ENCODE results near the gene ATP13A3.

ATP13A3 gene

DNA sequence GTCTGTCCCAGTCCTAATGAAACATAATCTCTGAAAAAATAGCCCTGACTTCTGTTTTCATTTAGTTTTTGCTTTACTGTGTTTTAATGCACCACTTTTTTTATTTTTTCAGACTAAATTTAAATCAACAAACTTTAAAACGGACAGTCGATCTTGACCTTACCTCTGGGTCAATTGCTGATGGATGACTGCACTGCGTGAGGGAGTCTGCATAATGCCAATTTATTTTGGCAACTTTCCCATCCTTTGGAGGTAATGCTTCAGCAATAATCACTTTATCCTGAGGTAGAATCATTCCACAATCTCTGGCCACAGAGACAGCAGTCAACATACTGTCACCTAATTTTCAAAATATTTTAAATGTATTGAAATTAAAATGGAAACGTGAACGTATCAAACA is 55.2 kb downstream of the ATP13A3 start:
- no peak for DNase-seq

GRCh38 chr3:194425399-194425798 is 61.4 kb downstream of the ATP13A3 start:
- no peak for DNase-seq

DNA sequence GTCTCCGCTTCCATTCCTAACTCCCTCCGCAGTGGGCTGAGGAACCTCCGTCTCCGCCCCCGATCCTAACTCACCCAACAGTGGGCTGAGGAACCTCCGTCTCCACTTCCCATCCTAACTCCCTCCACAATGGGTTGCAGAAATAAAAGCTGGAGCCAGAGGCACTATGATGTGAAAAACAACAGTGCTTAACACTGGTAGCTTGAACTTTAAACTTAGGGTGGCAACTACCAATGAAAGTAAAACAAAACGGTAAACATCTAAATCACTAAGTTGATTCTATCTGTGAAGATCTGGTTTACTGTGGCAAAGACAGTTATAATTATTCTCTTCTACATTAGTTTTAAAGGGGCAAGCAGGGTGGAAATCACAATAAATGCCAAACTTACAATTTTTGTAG is 61.8 kb downstream of the ATP13A3 start:
- DNase-seq = no peak

DNA sequence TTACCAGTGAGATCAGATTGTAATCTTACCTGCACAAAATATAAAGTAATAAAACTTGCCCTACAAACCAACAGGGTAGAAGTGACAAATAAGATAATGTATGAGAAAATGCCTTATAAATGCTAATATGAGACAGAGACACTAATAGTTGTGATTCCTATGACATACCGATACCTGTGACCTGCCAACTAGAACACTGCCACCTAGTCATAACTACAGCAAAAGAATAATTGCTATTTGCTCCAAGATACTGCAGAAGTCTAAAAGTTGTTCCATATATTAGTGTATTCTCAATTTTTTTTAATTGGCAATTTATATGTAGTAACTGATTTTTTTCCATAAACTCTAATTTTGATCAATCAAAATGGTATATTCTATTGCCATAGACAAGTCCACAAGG is 62.4 kb downstream of the ATP13A3 start:
- no peak for DNase-seq

DNA sequence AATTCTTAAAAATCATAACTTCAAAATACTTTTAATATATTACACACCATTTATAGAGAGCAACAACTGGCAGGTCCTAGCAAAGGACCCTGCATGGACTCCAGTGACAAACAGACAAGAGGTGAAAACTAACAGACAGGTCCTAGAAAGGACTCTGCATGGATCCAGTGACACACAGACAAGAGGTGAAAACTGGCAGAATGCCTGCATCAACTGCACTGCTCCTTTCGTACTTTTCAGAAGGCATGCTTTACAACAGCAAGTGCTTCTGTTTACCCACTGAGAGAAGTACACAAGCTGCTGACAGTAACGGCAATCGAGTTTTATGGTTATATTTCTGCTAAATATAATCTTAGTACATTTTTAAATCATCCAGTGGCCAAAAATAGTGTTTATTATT is 63.5 kb downstream of the ATP13A3 start:
- no peak for DNase-seq

GRCh38 chr3:194422188-194422587 is 64.6 kb downstream of the ATP13A3 start:
- no peak for DNase-seq

DNA sequence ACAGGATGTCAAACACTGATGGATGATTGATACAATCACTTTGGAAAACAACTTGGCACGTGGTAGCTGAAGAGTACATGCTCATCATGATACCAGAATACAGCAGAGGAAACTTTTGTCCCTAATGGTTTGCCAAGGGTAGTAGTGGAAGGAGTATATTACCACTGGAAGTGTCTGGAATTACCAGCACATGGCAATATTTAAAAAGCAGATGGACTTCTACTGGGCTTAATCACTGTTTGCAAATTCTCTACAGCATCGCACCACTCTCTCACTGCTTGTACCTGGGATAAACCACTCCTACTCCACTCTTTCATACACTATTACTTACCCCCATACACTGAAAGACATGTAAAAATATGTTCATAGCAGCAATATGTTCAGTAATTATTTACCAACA is 68.1 kb downstream of the ATP13A3 start:
- DNase-seq = no peak

GRCh38 chr3:194407423-194407822 is 79.4 kb downstream of the ATP13A3 start:
- DNase-seq = no peak

DNA sequence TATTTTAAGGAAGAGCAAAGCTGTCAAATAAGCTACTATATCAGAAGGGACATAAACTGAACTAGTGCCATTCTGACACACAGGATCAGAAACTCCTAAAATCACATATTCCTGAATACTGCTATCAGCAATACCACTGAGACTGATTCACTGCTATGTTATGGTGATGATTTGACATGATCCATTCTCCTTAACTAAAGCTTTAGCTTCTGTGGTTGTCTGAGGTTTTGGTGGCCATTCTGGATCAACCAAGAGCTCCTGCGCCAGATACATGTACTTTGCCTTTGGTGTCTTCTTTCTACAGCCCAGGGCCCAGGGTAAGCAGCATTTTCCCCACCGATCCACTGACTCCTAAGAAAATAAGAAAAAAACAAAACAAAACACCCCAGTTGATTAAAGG is 81.0 kb downstream of the ATP13A3 start:
- no peak for DNase-seq

GRCh38 chr3:194404365-194405140 is 82.2 kb downstream of the ATP13A3 start:
- DNase-seq = peak in 1 of 2 donors; percentile 47

GRCh38 chr3:194401868-194402329 is 84.9 kb downstream of the ATP13A3 start:
- DNase-seq = no peak

- no peak for DNase-seq
Observed at GRCh38 chr3:194401346-194401745, 85.5 kb downstream of the ATP13A3 start.

DNA sequence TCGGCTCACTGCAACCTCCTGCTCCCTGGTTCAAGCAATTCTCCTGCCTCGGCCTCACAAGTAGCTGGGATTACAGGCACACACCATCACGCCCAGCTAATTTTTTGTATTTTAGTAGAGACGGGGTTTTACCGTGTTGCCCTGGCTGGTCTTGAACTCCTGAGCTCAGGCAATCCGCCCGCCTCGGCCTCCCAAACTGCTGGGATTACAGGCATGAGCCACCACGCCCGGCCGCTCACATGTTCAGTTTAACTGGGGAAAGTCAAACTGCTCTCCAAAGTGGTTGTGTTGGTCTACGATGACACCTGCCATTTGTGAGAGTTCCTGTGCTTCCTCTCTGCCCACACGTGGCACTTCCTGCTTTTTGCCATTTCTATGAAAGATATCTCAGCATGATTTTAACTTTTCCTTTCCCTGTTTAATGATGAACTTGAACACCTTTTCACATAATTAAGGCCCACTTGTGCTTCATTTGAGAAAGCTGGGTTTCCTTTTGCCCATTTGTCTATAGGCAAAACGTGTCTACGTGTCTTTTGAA is 86.9 kb downstream of the ATP13A3 start:
- no peak for DNase-seq

- no peak for DNase-seq
Observed at GRCh38 chr3:194399166-194399565, 87.6 kb downstream of the ATP13A3 start, which contains the start of gene GP5. Gene GP5, minus strand, starts transcription at chr3:194399266. Its CDS starts 984 bp downstream, at chr3:194398282.

DNA sequence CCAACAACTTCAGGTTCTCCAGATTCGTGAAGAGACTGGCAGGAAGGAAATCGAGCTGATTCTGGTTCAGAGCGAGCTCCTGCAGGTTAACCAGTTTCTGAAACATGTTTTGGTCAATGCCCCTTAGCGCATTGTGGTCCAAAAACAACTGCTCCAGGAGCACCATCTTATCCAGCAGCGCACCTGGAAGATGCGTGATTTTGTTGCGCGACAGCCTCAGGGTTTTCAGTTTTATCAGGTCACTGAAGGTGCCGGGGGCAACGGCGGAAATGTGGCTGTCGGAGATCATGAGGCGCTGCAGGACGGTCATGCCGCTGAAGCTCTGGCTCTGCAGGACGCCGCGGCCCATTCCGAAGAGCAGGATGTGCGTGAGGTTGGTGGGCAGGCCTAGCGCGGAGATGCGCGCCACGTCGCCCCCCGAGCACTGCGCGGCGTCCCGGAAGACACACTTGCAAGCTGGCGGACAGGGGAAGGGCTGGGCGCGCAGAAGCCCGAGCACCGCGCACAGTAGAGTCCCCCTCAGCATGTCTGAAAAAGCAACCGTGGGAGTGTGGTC is 89.0 kb downstream of the ATP13A3 start:
- DNase-seq = no peak

DNA sequence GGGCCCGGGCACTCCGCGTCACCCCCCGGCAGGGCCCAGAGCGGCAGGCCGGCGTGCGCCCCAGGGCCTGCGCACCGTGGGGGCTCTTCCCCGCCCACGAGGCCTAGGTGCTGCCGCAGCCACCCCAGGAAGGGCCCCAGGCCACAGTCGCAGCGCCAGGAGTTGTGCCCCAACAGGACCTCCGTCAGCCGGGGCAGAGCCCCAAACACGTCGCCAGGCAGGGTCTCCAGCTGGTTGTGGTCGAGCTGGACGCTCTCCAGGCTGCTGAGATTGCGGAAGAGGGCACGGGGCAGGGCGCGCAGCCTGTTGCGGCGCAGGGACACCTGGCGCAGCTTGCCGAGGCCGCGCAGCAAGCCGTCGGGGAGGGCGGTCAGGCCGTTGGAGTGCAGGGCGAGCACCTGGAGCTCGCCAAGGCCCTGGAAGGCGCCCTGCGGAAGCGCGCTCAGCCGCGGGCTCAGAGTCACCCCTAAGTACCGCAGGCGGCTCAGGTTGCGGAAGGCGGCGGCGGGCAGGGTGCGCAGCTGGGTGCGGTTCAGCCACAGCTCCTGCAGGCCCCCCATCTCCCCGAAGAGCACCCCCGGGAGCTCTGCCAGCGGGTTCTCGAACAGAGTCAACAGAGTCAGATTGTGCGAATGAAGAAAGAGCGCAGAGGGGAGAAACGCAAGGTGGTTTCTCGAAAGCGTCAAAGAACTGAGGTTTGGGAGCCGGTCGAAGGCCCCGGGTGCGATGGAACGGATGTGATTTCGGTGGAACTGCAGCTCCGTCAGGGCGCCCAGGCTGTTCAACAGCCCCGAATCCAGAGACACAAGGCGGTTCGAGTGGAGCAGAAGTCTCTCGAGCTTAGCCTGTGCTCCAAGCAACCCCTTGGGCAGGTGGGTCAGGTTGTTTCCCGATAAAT is 89.7 kb downstream of the ATP13A3 start:
- no peak for DNase-seq

GRCh38 chr3:194396539-194396858 is 90.3 kb downstream of the ATP13A3 start:
- DNase-seq = no peak

DNA sequence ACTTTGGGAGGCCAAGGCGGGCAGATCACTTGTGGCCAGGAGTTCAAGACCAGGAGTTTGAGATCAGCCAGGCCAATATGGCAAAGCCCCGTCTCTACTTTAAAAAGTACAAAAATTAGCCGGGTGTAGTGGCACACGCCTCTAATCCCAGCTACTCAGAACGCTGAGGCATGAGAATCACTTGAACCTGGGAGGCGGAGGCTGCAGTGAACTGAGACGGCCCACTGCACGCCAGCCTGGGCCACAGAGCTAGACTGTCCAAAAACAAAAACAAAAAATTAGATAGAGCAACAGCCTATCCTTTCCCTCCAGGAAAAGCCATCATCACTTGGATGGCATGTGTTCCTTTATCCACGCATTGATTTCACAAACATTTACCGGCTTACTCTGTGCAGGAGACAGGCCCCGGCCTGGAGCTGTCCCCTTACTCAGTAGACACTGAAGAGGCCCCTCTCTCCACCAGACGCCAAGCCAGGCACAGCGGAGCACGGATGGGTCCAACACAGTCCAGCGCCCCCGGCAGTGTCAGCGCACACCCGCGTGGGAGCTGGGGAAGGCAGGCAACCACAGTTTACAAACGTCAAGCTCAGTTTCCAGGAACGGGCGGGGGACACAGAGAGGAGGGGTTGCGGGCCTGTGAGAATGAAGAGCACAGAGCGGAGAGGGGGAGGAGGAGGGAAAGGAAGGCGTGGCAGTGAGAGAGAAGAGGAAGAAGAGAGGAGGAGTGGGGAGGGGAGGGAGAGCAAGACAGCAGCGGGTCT is 90.8 kb downstream of the ATP13A3 start:
- peak; percentile 41 to 42 for DNase-seq

DNA sequence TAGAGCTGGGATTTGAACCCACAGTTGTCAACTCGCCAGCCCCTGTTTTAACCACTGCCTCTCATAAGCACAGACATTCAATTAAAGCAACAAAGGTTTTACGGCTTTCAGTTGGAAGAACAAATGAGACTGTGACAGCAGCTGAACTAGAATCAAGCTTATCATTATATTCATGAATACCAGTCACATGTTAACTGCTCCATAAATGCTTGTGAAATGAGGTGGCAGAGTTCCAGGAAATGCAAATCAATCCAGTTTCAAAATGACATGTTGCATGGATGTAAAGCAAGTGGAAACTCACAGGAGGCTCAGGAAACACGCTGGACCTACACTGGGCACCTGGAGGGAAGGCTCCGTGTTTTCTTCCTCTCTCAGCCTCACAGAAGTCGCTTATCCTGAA is 91.6 kb downstream of the ATP13A3 start:
- DNase-seq = no peak

DNA sequence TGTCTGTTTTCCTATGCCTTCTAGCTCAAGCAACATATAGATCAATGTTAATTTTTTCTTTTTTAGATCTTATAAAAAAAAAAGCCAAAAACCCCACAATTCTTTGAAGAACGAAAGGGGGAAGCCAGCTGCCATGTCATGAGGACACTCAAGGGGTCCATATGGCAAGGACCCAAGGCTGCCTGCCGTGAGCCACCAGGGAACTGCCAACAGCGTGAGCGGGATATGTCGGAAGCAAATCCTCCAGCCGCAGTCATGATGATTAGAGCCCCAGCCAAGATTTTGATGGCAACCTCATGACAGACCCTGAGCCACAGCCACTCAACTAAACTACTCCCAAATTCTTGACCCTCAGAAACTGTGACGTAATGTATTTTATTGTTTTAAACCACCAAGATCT is 94.2 kb downstream of the ATP13A3 start:
- no peak for DNase-seq

DNA sequence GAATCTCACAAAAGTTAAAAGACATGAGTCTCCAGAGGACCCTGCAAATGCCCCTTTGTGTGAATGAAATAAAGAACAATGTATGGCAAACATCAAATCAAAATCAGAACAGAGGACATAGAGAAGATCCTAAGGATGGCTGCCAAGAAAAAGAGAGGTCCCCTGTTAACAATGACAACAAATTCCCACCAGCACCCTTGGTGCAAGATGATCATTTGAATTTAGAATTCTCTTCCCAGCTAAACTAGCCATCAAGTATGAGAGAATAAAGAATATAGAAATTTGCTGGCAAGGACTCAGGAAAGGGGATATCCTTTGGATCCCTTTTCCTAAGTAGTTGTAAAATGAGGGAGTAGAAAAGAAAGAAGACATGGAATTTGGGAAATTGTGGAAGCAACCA is 96.0 kb downstream of the ATP13A3 start:
- no peak for DNase-seq

DNA sequence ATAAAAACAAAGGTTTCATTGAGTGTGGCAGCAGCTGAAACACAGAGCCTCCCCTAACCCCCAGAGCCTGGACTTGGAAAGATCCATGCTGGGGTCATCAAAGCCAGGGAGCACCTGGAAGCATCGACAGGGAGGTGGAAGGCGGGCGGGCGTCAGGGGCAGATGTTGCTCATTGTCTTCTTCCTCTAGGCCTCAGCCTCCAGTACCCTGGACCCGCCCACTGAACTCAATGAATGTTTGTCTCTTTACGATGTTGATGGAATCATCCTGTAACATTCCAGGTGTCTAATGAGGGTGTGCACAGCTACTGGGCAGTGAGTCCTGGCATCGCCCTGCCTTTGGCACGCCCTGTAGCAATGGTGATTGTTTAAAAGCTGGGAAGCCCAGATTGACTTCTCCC is 97.5 kb downstream of the ATP13A3 start:
- no peak for DNase-seq

- DNase-seq = no peak
Observed at GRCh38 chr3:194387926-194388418, 98.8 kb downstream of the ATP13A3 start.

Data from stimulated activated CD4-positive, alpha-beta T cell treated with anti-CD3 and anti-CD28 coated beads, Interleukin-2, amount 100 ng/mL, for 48 hours (primary cell).